A673 (cell line): ENCODE data around the gene DNA2. TPM values are rescaled to one million over a fixed set of nuclear protein-coding genes. Genes with fewer than 3 reads are reported as not detected.

Experiments used
- BruUV-seq: library from RNA; stranded (reverse); fragments of 400-500 nt; replicated peaks from 2 replicates; lab custom pipeline; 2021; lab: Mats Ljungman, UMichigan
- CTCF ChIA-PET: fragments of 300-600 bp; sonication (Branson Sonifier 250); formaldehyde crosslinking; loops from one replicate; lab custom pipeline; 2022; ENCODE audit warnings: antibody characterized with exemption; lab: Charles Lee
- POLR2A ChIA-PET: fragments of 300-600 bp; sonication (Branson Sonifier 250); formaldehyde crosslinking; loops from one replicate; lab custom pipeline; 2022; ENCODE audit warnings: antibody characterized with exemption; ENCODE audit not compliant: low non-redundant PET; lab: Charles Lee
- DNase-seq: peaks from one replicate; pipeline ENCODE4 v3.0.0-alpha.2; 2015; ENCODE audit warnings: low spot score
- H3K27ac ChIP-seq: fragments of 200-600 bp; sonication (generic); 2 replicates; pipeline ENCODE4 v1.5.1; 2016; ENCODE audit warnings: mixed run types, low read depth, mild to moderate bottlenecking, mixed read lengths, antibody characterized with exemption, low read length; ENCODE audit not compliant: poor library complexity, severe bottlenecking
- H3K27me3 ChIP-seq: fragments of 200-600 bp; sonication (generic); replicated peaks from 2 replicates; pipeline ENCODE4 v1.6.1; 2017; ENCODE audit warnings: mixed run types, low read depth, mild to moderate bottlenecking, mixed read lengths, antibody characterized with exemption, low read length; ENCODE audit not compliant: insufficient read depth, poor library complexity
- H3K36me3 ChIP-seq: fragments of 200-600 bp; sonication (generic); 2 replicates; pipeline ENCODE4 v1.6.1; 2016; ENCODE audit warnings: mixed run types, mild to moderate bottlenecking, mixed read lengths, antibody characterized with exemption, low read length; ENCODE audit not compliant: insufficient read depth, poor library complexity, severe bottlenecking
- H3K4me1 ChIP-seq: fragments of 200-600 bp; sonication (generic); 2 replicates; pipeline ENCODE4 v1.6.1; 2017; ENCODE audit warnings: mixed run types, mild to moderate bottlenecking, mixed read lengths, antibody characterized with exemption, low read length; ENCODE audit not compliant: insufficient read depth, poor library complexity, severe bottlenecking
- H3K4me3 ChIP-seq: fragments of 200-600 bp; sonication (generic); 2 replicates; pipeline ENCODE4 v1.5.1; 2016; ENCODE audit warnings: low read depth, mixed run types, mild to moderate bottlenecking, mixed read lengths, low read length; ENCODE audit not compliant: poor library complexity, severe bottlenecking
- H3K9me3 ChIP-seq: fragments of 200-600 bp; sonication (generic); 2 replicates; pipeline ENCODE4 v1.6.1; 2016; ENCODE audit warnings: mixed run types, low read depth, mild to moderate bottlenecking, mixed read lengths, antibody characterized with exemption, low read length; ENCODE audit not compliant: poor library complexity, severe bottlenecking
- EZH2 ChIP-seq: fragments of 200-600 bp; sonication (generic); IDR thresholded peaks from 2 replicates; pipeline ENCODE4 v1.6.1; 2017; ENCODE audit warnings: borderline replicate concordance, low read depth, mild to moderate bottlenecking, mixed read lengths, antibody characterized with exemption, low read length; ENCODE audit not compliant: poor library complexity, severe bottlenecking
- intact Hi-C: fragments of 100-400 bp; cut with micrococcal nuclease; formaldehyde crosslinking; loops from one replicate; pipeline ENCODE4 v1.10.0; 2022; ENCODE audit not compliant: unreplicated experiment
- total RNA-seq: library from RNA; stranded (reverse); gene quantifications from 2 replicates; pipeline ENCODE4 v1.2.3, GENCODE V29; 2021
- TF ChIP-seq, protein P1 (sequence below): fragments of 300-800, 200-600 bp; sonication (generic); conservative IDR thresholded peaks from 2 replicates; pipeline ENCODE4 v1.5.1; 2017; ENCODE audit warnings: low read depth, mild to moderate bottlenecking, antibody characterized with exemption, low read length, moderate library complexity, mixed read lengths

DNA2 gene
- total RNA-seq, 1 experiment from 2014 or later: 48.7 TPM

DNA sequence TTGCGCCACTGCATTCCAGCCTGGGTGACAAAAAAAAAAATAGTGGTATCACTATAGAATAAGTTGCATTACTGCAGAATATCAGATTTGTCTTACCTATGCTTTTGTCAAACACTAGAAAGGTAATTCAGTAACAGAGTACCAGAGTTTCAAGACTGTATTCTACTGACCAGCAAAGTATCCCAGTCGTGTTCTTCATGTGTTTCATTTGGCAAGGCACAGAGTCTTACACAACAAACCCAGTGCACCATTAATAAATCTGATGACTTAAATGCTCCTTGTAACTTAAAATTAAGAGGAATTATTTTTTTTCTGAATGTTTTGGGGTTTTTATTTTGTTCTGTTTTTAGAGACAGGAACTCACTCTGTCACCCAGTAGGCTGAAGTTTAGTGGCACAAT lies 104.7 kb downstream of the DNA2 start:
- peaks cover 32% of the 10 kb centered on the region for H3K36me3 ChIP-seq
- H3K27me3 ChIP-seq: no peaks in the 10 kb centered on the region
- no peaks in the 10 kb centered on the region for H3K4me1 ChIP-seq
- no peak for DNase-seq
- H3K27ac ChIP-seq: no peak overlapping the region
- POLR2A ChIA-PET: no interaction called here
- no peak overlapping the region for H3K4me3 ChIP-seq
- TF ChIP-seq, protein P1, sequence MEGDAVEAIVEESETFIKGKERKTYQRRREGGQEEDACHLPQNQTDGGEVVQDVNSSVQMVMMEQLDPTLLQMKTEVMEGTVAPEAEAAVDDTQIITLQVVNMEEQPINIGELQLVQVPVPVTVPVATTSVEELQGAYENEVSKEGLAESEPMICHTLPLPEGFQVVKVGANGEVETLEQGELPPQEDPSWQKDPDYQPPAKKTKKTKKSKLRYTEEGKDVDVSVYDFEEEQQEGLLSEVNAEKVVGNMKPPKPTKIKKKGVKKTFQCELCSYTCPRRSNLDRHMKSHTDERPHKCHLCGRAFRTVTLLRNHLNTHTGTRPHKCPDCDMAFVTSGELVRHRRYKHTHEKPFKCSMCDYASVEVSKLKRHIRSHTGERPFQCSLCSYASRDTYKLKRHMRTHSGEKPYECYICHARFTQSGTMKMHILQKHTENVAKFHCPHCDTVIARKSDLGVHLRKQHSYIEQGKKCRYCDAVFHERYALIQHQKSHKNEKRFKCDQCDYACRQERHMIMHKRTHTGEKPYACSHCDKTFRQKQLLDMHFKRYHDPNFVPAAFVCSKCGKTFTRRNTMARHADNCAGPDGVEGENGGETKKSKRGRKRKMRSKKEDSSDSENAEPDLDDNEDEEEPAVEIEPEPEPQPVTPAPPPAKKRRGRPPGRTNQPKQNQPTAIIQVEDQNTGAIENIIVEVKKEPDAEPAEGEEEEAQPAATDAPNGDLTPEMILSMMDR: no peak
- no TSS peak for BruUV-seq
- intact Hi-C loops: no loop called here
- no peaks in the 10 kb centered on the region for H3K9me3 ChIP-seq
- CTCF ChIA-PET: no interaction called here

DNA sequence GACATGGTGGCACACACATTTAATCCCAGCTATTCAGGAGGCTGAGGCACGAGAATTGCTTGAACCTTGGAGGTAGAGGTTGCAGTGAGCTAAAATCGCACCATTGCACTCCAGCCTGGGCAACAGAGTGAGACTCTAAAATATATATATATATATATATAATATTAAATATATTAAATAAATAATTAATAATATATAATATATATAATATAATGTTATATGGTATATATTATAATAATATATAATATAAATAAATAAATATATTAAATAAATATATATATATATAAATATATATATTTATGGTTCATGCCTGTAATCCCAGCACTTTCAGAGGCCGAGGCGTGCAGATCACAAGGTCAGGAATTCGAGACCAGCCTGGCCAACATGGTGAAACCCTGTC lies 105.2 kb downstream of the DNA2 start:
- H3K27me3 ChIP-seq: no peaks in the 10 kb centered on the region
- H3K4me3 ChIP-seq: no peak overlapping the region
- peaks cover 28% of the 10 kb centered on the region for H3K36me3 ChIP-seq
- DNase-seq: no peak
- no TSS peak for BruUV-seq
- CTCF ChIA-PET: no interaction called here
- H3K9me3 ChIP-seq: no peaks in the 10 kb centered on the region
- no peaks in the 10 kb centered on the region for H3K4me1 ChIP-seq
- no peak for TF ChIP-seq EZH2
- TF ChIP-seq, protein P1: no peak
- no peak overlapping the region for H3K27ac ChIP-seq
- POLR2A ChIA-PET: no interaction called here
- intact Hi-C loops: no loop called here

DNA sequence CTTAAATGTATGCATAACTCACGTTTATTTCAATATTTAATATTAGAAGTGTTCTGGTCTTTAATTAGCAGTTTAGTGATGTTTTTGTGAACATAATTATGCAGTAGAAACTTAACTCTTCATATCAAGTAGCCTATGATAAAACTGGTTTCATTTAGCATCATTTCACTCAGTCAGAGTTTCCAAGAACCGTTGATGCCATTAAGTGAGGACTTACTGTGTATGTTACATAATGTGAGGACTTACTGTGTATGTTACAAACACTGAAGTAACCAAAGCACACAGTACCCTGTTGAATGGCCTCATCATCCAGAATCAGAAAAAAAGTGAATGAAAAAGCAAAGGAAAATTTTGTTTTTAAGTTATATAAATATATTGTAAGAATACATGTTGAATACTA lies 106.2 kb downstream of the DNA2 start:
- intact Hi-C loops: no loop called here
- CTCF ChIA-PET: no interaction called here
- Histone ChIP-seq H3K9me3 (no peaks in the 10 kb centered on the region), H3K27ac (no peak overlapping the region), H3K36me3 (peaks cover 26% of the 10 kb centered on the region), H3K4me1 (no peaks in the 10 kb centered on the region), H3K4me3 (no peak overlapping the region), H3K27me3 (no peaks in the 10 kb centered on the region)
- DNase-seq: no peak
- TF ChIP-seq, protein P1: no peak
- no peak for TF ChIP-seq EZH2
- POLR2A ChIA-PET: no interaction called here
- BruUV-seq: no TSS peak
